Panc1 (cell line): ENCODE results near the gene ATP13A4. TPM values are rescaled to one million over a fixed set of nuclear protein-coding genes. Genes with fewer than 3 reads are reported as not detected.
A peak's percentile ranks its signal among the peaks of the same experiment; 100 is the strongest.

Experiments used
- ATAC-seq: fragments of 200-7000 bp; cut with Tn5 transposase; 2 replicates; pipeline ENCODE4 v1.9.1; 2020; ENCODE audit warnings: mild to moderate bottlenecking, moderate library complexity
- BruUV-seq: library from RNA; stranded (reverse); fragments of 400-500 nt; replicated peaks from 2 replicates; lab custom pipeline; 2021; lab: Mats Ljungman, UMichigan
- CTCF ChIA-PET: fragments of 300-600 bp; sonication (Branson Sonifier 250); formaldehyde crosslinking; loops from one replicate; lab custom pipeline; 2022; ENCODE audit warnings: antibody characterized with exemption; lab: Charles Lee
- POLR2A ChIA-PET: fragments of 300-600 bp; sonication (Branson Sonifier 250); formaldehyde crosslinking; loops from one replicate; lab custom pipeline; 2022; ENCODE audit warnings: antibody characterized with exemption; lab: Charles Lee
- DNase-seq: peaks from one replicate; pipeline ENCODE4 v3.0.0-alpha.2; 2010; ENCODE audit warnings: low read depth, low spot score
- H3K27ac ChIP-seq: 2 replicates; pipeline ENCODE4 v1.5.1; 2011; ENCODE audit warnings: mild to moderate bottlenecking, low read length, inconsistent platforms
- H3K27me3 ChIP-seq: fragments of 200-500 bp; sonication (Bioruptor generic); 2 replicates; pipeline ENCODE4 v1.6.0; 2014; ENCODE audit warnings: low read length, inconsistent platforms; ENCODE audit not compliant: control insufficient read depth, insufficient read depth
- H3K36me3 ChIP-seq: fragments of 200-500 bp; sonication (Bioruptor generic); 2 replicates; pipeline ENCODE4 v1.5.1; 2014; ENCODE audit warnings: inconsistent platforms, mild to moderate bottlenecking, low read length, moderate library complexity; ENCODE audit not compliant: control insufficient read depth, insufficient read depth
- H3K4me1 ChIP-seq: 2 replicates; pipeline ENCODE4 v1.5.1; 2011; ENCODE audit warnings: inconsistent platforms, mild to moderate bottlenecking, low read length, moderate library complexity; ENCODE audit not compliant: control insufficient read depth, insufficient read depth
- H3K4me3 ChIP-seq, 2 experiments: 2 replicates each; pipeline ENCODE4 v1.5.1; 2011 to 2012; ENCODE audit warnings: low read depth in 2 of 2, low read length in 2 of 2, mild to moderate bottlenecking in 2 of 2, inconsistent platforms in 1 of 2, moderate library complexity in 1 of 2
- H3K9me3 ChIP-seq: fragments of 200-500 bp; sonication (Bioruptor generic); 2 replicates; pipeline ENCODE4 v1.5.1; 2014; ENCODE audit warnings: low read depth, mild to moderate bottlenecking, inconsistent platforms, low read length, moderate library complexity; ENCODE audit not compliant: control insufficient read depth, insufficient read depth
- CTCF ChIP-seq: fragments of 450-650 bp; IDR thresholded peaks from 2 replicates; pipeline ENCODE4 v1.5.1; 2017; ENCODE audit warnings: mild to moderate bottlenecking
- POLR2AphosphoS5 ChIP-seq: IDR thresholded peaks from 2 replicates; pipeline ENCODE4 v1.6.1; 2012; ENCODE audit warnings: mild to moderate bottlenecking, low read depth, low read length, moderate library complexity
- REST ChIP-seq, 2 experiments: IDR thresholded peaks; 2 replicates each; pipeline ENCODE4 v1.6.1; 2011 to 2012; ENCODE audit warnings: low read depth in 2 of 2, control low read depth in 1 of 2, low read length in 1 of 2, mild to moderate bottlenecking in 1 of 2, moderate library complexity in 1 of 2; ENCODE audit not compliant: insufficient read depth in 1 of 2
- SIN3A ChIP-seq: IDR thresholded peaks from 2 replicates; pipeline ENCODE4 v1.6.1; 2012; ENCODE audit warnings: low read depth, mild to moderate bottlenecking, low read length, moderate library complexity, borderline replicate concordance; ENCODE audit not compliant: insufficient read depth
- TCF7L2 ChIP-seq: IDR thresholded peaks from 2 replicates; pipeline ENCODE4 v1.6.1; 2011; ENCODE audit warnings: mild to moderate bottlenecking, low read depth, low read length, inconsistent platforms
- in situ Hi-C: cut with HindIII; loops from 2 replicates; pipeline ENCODE4 v1.10.0; 2016; ENCODE audit warnings: low sequenced_read_pairs, low pct_unique_long_range_greater_than_20kb
- intact Hi-C: fragments of 100-400 bp; cut with micrococcal nuclease; formaldehyde crosslinking; loops from one replicate; pipeline ENCODE4 v1.10.0; 2022; ENCODE audit not compliant: unreplicated experiment
- total RNA-seq: library from RNA; stranded (reverse); gene quantifications from one replicate; pipeline ENCODE4 v1.2.1, GENCODE V29; 2021; ENCODE audit not compliant: unreplicated experiment

ATP13A4 gene
- total RNA-seq, 1 experiment from 2014 or later: not detected

- no peak overlapping the region for H3K27ac ChIP-seq
- POLR2A ChIA-PET: no interaction called here
- H3K27me3 ChIP-seq: peaks cover 6% of the 10 kb centered on the region
- H3K36me3 ChIP-seq: no peaks in the 10 kb centered on the region
- no peak overlapping the region for H3K4me3 ChIP-seq
- H3K9me3 ChIP-seq: no peaks in the 10 kb centered on the region
- ATAC-seq (no peak), DNase-seq (no peak)
- H3K4me1 ChIP-seq: no peaks in the 10 kb centered on the region
- in situ Hi-C loops (no loop called here), intact Hi-C loops (no loop called here)
- BruUV-seq: no TSS peak
- CTCF ChIA-PET: interaction anchor here (0.7 kb wide), 1 partner anchor 843 kb away, joined by 6 read pairs; no protein-coding TSS in a partner anchor
- TF ChIP-seq CTCF (peak; percentile 51), REST (IDR thresholded peaks at IDR 0.05; ENCODE audit: insufficient read depth in 1 of 2, low read depth in 2 of 2, low read length in 1 of 2) (no peak), SIN3A (no peak)
Measured at GRCh38 chr3:193452338-193452737, 102.4 kb downstream of the ATP13A4 start.

GRCh38 chr3:193451902-193452301, 102.8 kb downstream of the ATP13A4 start:
- DNase-seq: no peak

More at GRCh38 chr3:193451902-193452301, 102.8 kb downstream of the ATP13A4 start:
- no peak for ATAC-seq
- Histone ChIP-seq H3K36me3 (no peaks in the 10 kb centered on the region), H3K27ac (no peak overlapping the region), H3K9me3 (no peaks in the 10 kb centered on the region), H3K4me3 (no peak overlapping the region), H3K4me1 (no peaks in the 10 kb centered on the region), H3K27me3 (peaks cover 10% of the 10 kb centered on the region)
- no TSS peak for BruUV-seq
- TF ChIP-seq REST (IDR thresholded peaks at IDR 0.05; ENCODE audit: insufficient read depth in 1 of 2, low read depth in 2 of 2, low read length in 1 of 2): no peak
- TF ChIP-seq CTCF: no peak
- no peak for TF ChIP-seq TCF7L2
- TF ChIP-seq POLR2AphosphoS5: no peak
- no peak for TF ChIP-seq SIN3A
- intact Hi-C loops: no loop called here
- CTCF ChIA-PET: interaction anchor here (0.7 kb wide), 1 partner anchor 843 kb away, joined by 6 read pairs; no protein-coding TSS in a partner anchor
- in situ Hi-C loops: no loop called here
- POLR2A ChIA-PET: no interaction called here
